HG02642 (cell line): Measurements from ENCODE around the gene TMED8.
"Not testable (repeated sequence)": the region's sequence is repeated elsewhere in the genome, so short reads cannot be mapped to it uniquely, and the experiment has no call there.

ENCODE experiments used
- ATAC-seq: cut with Tn5 transposase; IDR thresholded peaks from one replicate; pipeline ENCODE4 v1.9.1; 2021; ENCODE audit warnings: mild to moderate bottlenecking; ENCODE audit not compliant: unreplicated experiment, poor library complexity

TMED8 gene, protein sequence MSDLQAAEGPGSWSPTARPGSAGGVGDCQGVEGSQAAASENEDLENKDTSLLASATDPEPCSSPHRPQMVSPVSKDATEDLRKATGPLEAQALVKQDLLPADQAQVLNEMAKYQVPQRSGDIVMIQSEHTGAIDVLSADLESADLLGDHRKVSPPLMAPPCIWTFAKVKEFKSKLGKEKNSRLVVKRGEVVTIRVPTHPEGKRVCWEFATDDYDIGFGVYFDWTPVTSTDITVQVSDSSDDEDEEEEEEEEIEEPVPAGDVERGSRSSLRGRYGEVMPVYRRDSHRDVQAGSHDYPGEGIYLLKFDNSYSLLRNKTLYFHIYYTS

GRCh38 chr14:77376771-77377501 lies at the start of gene TMED8, which contains the start of gene SAMD15:
TSS of gene TMED8 (minus strand) at chr14:77377094. CDS start at chr14:77377053, 41 bp downstream.
TSS of gene SAMD15 (plus strand) at chr14:77377379. CDS start at chr14:77377419, 40 bp downstream.
- ATAC-seq: peak; percentile 88

GRCh38 chr14:77426396-77426795 lies 49.5 kb upstream of the TMED8 start:
- ATAC-seq: no peak

- ATAC-seq: no peak
Measured at GRCh38 chr14:77424862-77425261, 48.0 kb upstream of the TMED8 start.

DNA sequence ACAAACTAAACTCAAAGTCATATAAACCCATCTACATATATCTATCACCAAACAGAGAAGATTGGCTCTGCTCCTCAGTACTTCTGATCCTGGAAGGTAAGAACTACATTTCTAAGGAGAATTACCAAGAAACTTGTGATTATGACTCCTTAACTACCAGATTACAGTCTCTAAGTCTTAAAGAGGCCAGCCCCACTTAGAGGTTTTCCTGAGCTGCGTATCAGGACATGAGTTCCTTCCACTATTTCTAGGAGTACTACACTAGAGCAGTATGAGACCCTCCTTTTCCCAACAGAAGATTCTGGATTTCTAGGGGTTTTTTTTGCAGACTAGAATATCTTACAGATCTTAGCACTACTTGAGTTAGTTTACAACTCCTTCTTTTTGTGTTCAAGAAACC lies 46.5 kb upstream of the TMED8 start, which contains the start of gene NOXRED1:
NOXRED1 (minus strand) TSS at position 101 of the 400 bp plus-strand sequence. CDS start 634 bp downstream, outside the sequence.
- no peak for ATAC-seq

DNA sequence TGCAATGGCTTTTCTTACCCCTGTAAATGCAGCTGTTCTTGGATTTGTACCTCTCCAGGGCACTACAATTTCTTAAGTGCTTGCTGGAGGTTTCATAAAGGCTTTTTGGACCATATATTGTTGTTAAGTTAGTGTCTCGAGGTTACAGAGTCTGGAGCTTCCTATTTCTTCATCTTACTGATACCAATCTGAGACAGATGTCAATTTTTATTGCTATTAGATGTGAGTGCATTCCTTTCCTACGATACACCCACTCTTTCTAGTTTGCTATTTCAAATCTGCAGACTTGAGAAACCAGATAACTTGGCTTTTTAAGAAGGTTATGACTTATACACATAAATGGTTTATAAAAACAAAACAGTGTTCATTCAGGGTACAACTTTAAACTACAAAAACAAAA lies 44.3 kb upstream of the TMED8 start:
- ATAC-seq: no peak

DNA sequence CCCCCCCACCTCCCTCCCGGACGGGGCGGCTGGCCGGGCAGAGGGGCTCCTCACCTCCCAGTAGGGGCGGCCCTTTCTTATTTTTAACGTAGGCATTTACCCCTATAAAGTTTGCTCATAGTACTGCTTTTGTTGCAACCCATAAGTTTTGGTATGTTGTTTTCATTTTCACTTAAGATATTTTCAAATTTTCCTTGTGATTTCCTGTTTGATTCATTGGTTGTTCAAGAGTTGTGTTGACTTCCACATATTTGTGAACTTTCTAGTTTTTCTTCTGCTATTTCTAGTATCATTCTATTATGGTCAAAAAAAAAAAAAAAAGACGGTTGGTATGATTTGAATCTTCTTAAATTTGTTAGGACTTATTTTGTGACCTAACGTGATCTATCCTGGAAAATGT lies 39.9 kb upstream of the TMED8 start:
- ATAC-seq: no peak

DNA sequence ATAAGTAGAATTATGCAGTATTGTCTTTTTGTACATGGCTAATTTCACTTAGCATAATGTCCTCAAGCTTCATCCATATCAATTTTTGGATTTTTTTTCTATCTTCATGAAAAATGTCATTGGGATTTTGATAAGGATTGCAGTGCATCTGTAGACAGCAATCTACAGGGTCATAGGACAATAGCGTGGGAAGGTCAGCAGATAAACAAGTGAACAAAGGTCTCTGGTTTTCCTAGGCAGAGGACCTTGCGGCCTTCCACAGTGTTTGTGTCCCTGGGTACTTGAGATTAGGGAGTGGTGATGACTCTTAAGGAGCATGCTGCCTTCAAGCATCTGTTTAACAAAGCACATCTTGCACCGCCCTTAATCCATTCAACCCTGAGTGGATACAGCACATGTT lies 39.2 kb upstream of the TMED8 start:
- ATAC-seq: not testable (repeated sequence)

DNA sequence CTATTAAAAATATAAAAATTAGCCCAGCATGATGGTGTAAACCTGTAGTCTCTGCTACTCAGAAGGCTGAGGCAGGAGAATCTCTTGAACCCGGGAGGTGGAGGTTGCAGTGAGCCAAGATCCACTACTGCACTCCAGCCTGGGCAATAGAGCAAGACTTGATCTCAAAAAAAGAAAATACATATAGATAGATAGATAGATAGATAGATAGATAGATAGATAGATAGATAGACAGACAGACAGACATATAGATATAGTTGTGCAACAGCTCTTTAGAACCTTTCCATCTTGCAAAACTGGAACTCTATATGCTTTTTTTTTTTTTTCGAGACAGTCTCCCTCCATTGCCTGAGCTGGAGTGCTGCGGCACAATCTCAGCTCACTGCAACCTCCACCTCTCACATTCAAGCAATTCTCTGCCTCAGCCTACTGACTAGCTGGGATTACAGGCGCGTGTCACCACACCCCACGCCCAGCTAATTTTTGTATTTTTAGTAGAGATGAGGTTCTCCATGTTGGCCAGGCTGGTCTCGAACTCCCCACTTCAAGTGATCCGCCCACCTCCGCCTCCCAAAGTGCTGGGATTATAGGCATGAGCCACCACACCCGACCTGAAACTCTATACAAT lies 38.6 kb upstream of the TMED8 start:
- not testable (repeated sequence) for ATAC-seq

DNA sequence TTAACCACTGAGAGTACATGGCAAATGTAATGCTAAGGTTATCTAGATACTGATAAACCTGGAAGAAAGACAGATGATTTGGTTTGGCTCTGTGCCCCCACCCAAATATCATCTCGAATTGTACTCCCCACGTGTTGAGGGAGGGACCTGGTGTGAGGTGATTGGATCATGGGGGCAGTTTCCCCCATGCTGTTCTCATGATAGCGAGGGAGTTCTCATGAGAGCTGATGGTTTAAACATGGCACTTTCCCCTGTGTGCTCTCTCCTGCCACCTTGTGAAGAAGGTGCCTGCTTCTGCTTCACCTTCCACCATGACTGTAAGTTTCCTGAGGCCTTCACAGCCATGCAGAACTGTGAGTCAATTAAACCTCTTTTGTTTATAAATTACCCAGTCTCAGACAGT lies 32.2 kb upstream of the TMED8 start:
- ATAC-seq: no peak

DNA sequence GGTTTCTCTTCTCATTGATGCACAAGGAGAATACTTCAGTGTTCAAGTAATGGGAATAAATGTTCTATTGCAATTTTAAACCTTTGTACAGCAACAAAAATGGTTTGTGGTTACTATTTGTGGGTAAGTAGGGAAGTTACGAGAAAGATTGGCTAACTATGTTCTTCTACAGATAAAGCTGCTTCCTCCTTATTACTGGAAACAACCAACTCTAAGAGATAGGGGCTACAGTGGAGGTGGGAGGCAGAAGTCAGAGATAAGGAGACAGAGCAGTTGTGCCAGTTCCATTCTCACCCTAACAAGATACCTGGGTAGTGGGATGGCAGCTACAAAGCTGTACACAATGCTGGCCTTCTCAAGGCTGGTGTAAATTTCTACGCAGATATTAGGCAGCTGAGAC lies 30.3 kb upstream of the TMED8 start:
- ATAC-seq: no peak

DNA sequence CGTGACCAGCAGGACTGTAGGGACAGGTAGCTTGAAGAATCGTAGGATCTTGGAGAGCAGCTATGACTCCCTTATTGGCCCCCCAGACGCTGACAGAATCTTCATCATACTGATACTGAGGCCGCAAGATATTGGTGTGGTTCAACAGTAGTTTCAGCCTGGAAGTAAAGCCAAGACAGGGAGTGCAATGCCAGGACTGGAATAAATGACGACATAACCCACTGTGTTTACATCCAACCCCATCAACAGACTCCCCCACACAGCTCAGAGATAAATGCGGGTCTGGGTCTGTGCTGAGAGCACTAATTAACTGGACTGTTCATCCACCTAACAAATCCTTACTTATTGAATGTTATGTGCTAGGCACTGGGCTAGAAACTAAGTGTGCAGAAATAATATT lies 29.8 kb upstream of the TMED8 start:
- ATAC-seq: no peak

GRCh38 chr14:77406086-77406485 lies 29.2 kb upstream of the TMED8 start:
- no peak for ATAC-seq

DNA sequence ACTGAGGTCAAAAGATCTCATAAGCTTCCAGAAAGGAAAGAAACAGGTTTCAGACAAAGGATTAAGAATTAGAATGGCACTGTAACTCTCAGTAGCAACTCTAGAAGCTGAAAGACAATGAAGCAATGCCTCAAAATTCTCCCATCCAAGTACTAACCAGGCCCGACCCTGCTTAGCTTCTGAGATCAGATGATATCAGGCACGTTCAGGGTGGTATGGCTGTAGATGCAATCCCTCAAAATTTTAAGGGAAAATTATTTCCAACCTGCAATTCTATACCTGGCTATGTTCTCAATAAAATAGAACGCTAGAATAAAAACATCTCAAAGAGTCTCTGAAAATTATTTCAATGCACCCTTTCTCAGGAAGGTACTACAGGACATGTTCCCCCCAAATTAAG lies 26.9 kb upstream of the TMED8 start:
- ATAC-seq: no peak

DNA sequence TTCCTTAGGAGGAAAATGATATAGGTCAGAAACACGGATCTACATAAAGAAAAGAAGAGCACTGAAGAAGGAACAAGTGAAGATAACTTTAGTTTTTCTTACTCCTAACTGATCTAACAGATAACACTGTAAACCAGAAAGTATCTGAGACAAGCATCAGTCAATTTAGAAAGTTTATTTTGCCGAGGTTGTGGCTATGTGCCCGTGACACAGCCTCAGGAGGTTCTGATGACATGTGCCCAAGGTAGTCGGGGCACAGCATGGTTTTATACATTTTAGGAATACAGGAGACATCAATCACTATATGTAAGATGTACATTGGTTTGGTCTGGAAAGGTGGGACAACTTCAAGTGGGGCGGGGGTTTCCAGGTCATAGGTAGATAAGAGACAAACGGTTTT lies 23.3 kb upstream of the TMED8 start:
- no peak for ATAC-seq

DNA sequence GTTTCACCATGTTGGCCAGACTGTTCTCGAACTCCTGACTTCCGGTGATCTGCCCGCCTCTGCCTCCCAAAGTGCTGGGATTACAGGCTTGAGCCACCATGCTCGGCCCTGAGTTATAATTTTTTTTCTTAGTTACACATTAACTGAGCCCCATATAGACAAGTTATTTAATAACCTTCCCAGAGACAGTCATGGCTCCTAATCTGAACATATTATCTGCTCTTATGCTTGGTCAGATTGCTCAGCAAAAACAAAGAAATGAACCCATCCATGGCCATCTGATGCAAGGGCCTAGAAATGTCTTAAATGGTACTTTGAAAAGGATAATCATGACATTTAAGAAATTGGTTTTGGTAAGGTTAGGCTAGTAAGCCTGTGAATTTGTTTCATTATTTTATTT lies 13.3 kb upstream of the TMED8 start:
- no peak for ATAC-seq

- no peak for ATAC-seq
Measured at GRCh38 chr14:77378701-77379100, 1.8 kb upstream of the TMED8 start.

DNA sequence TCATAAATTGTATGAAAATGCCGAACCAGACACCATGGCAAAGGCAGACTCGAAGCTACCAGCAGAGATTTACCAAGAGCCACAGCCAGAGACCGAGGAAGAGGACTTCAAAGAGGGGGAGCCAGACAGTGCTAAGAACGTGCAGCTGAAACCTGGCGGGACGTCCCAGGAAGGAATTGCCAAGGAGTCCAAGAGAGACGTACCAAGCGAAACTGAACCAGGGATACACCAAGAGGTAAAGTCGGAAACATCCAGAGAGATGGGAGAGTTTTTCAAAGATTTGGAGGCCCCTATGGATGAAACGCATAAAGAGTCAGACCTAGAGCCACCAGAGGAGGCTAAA lies 579 bp upstream of the TMED8 start:
- no peak for ATAC-seq

- peak; percentile 14 for ATAC-seq
Measured at GRCh38 chr14:77375973-77376770, 722 bp downstream of the TMED8 start.

- ATAC-seq: no peak
Measured at GRCh38 chr14:77375164-77375950, 1.5 kb downstream of the TMED8 start.
